ENCODE measurements around the gene ETS2.

ETS2 gene

GRCh38 chr21:38817371-38818324, 11.9 kb downstream of the ETS2 start:
- no peak for DNase-seq (ENCODE audit: extremely low read depth, insufficient read length)
- Histone ChIP-seq H3K4me3 (replicated peaks; ENCODE audit: low read depth, low read length) (no peak overlapping the region), H3K27me3 (replicated peaks; ENCODE audit: control insufficient read depth, insufficient read depth, low read length) (no peaks in the 10 kb centered on the region), H3K36me3 (ENCODE audit: control insufficient read depth, insufficient read depth, low read length) (peaks cover 6% of the 10 kb centered on the region)
- TF ChIP-seq CTCF (IDR thresholded peaks at IDR 0.05; ENCODE audit: insufficient read depth, low read length, poor library complexity, severe bottlenecking): no peak

- no peak for TF ChIP-seq CTCF (IDR thresholded peaks at IDR 0.05; ENCODE audit: insufficient read depth, low read length, poor library complexity, severe bottlenecking)
- DNase-seq (ENCODE audit: extremely low read depth, insufficient read length): no peak
- H3K27me3 ChIP-seq (replicated peaks; ENCODE audit: control insufficient read depth, insufficient read depth, low read length): no peaks in the 10 kb centered on the region
- H3K36me3 ChIP-seq (ENCODE audit: control insufficient read depth, insufficient read depth, low read length): peaks cover 4% of the 10 kb centered on the region
- no peak overlapping the region for H3K4me3 ChIP-seq (replicated peaks; ENCODE audit: low read depth, low read length)
Observed at GRCh38 chr21:38818325-38818723, 12.6 kb downstream of the ETS2 start.

DNA sequence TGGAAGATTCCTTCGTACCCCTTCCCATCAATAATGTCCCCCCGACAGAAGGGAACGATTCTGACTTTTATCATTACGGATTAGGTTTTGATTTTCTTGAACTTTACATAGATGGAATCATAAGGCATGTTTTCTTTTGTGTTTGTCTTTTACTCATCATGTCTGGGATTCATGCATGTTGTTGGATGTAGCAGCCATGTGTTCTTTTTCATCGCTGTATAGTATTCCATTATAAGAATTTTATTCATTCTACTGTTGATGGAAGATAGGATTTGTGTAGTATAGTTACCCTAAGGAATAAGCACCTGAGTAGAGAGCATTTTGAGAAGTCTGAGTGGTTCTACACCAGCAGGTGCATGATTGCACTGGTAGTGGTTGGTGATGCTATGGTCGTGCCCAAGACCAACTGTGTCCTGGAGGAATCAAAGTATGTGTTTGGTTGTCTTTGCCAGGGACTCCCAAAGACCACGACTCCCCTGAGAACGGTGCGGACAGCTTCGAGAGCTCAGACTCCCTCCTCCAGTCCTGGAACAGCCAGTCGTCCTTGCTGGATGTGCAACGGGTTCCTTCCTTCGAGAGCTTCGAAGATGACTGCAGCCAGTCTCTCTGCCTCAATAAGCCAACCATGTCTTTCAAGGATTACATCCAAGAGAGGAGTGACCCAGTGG, 13.5 kb downstream of the ETS2 start:
- DNase-seq (ENCODE audit: extremely low read depth, insufficient read length): no peak
- no peak for TF ChIP-seq CTCF (IDR thresholded peaks at IDR 0.05; ENCODE audit: insufficient read depth, low read length, poor library complexity, severe bottlenecking)
- Histone ChIP-seq H3K36me3 (ENCODE audit: control insufficient read depth, insufficient read depth, low read length) (peaks cover 4% of the 10 kb centered on the region), H3K27me3 (replicated peaks; ENCODE audit: control insufficient read depth, insufficient read depth, low read length) (no peaks in the 10 kb centered on the region), H3K4me3 (replicated peaks; ENCODE audit: low read depth, low read length) (no peak overlapping the region)

DNA sequence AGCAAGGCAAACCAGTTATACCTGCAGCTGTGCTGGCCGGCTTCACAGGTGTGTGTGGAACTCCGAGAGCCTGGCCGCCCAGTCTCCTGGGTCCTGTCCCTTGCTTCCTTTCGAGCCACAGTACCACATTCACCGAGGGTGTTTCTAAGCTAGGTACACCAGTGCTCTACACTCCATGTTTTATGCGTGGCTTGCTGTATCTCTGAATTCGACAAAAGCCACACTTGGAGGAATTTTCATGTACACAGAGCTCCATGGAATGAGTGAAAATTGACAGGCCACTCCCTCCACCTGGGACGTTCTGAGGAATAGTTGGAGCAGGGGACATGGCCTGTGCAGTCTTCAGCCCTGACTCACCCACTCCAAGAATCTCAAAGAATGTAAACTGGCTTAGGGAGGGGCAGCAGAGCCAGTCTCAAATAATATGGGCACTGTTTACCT, 14.0 kb downstream of the ETS2 start:
- Histone ChIP-seq H3K27me3 (replicated peaks; ENCODE audit: control insufficient read depth, insufficient read depth, low read length) (no peaks in the 10 kb centered on the region), H3K36me3 (ENCODE audit: control insufficient read depth, insufficient read depth, low read length) (peaks cover 4% of the 10 kb centered on the region), H3K4me3 (replicated peaks; ENCODE audit: low read depth, low read length) (no peak overlapping the region)
- no peak for TF ChIP-seq CTCF (IDR thresholded peaks at IDR 0.05; ENCODE audit: insufficient read depth, low read length, poor library complexity, severe bottlenecking)
- DNase-seq (ENCODE audit: extremely low read depth, insufficient read length): no peak

- TF ChIP-seq CTCF (IDR thresholded peaks at IDR 0.05; ENCODE audit: insufficient read depth, low read length, poor library complexity, severe bottlenecking): no peak
- no peak overlapping the region for H3K4me3 ChIP-seq (replicated peaks; ENCODE audit: low read depth, low read length)
- DNase-seq (ENCODE audit: extremely low read depth, insufficient read length): no peak
- no peaks in the 10 kb centered on the region for H3K27me3 ChIP-seq (replicated peaks; ENCODE audit: control insufficient read depth, insufficient read depth, low read length)
- H3K36me3 ChIP-seq (ENCODE audit: control insufficient read depth, insufficient read depth, low read length): peaks cover 4% of the 10 kb centered on the region
Observed at GRCh38 chr21:38820471-38821239, 14.9 kb downstream of the ETS2 start.
